DMS53 (cell line): Measurements from ENCODE around the gene TEX54.

Experiments
- DNase-seq: peaks from one replicate; lab custom pipeline; 2025; lab: John Stamatoyannopoulos, UW

The TEX54 gene

DNA sequence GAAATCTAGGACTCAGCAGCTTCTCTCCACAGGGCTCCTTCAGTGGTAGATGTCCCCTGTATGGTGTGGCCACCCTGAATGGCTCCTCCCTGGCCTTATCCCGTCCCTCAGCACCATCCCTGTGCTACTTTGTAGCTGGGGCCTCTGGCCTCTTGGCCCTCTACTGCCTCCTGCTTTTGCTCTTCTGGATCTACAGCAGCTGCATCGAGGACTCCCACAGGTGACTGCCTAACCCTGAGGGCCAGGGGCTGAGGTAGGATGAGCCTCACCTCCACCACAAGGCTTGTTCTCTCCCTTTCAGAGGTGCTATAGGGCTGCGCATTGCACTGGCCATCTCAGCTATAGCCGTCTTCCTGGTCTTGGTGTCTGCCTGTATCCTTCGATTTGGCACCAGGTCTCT is 43.6 kb downstream of the TEX54 start:
- peak; percentile 29 for DNase-seq

DNA sequence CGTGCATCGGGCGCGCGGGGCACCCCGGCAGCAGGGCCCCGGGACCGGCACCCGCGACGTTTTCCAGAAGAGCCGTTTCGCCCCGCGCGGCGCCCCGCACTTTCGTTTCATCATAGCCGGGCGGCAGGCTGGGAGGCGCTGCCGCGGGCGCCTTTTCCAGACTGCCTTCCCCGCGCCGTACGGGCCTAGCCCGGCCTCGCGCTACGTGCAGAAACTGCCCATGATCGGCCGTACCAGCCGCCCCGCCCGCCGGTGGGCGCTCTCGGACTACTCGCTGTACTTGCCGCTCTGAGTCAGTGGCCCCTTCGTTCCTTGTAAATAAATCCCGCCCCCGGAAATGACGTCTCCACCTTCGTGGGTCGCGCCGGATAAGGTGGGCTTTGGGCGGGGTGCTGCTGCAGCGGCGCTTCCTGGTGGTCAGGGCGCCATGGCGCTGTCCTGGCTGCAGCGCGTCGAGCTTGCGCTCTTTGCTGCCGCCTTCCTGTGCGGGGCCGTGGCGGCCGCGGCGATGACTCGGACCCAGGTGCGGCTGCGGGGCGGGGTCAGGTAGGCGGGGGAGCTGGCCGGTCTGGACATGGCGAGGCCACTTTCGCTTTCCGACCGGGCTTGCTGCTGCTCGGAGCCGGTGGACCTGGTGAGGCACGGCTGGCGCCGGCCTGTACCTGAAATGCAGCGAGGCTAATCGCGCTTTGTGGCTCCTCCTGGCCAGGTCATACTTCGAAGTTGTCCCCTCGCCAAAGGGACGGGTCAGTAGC is 45.5 kb downstream of the TEX54 start, which contains the start of gene TMEM179B:
TMEM179B (plus strand) TSS at position 398 of the 755 bp plus-strand sequence; CDS start at position 428, 30 bp downstream.
- peak; percentile 99 for DNase-seq

DNA sequence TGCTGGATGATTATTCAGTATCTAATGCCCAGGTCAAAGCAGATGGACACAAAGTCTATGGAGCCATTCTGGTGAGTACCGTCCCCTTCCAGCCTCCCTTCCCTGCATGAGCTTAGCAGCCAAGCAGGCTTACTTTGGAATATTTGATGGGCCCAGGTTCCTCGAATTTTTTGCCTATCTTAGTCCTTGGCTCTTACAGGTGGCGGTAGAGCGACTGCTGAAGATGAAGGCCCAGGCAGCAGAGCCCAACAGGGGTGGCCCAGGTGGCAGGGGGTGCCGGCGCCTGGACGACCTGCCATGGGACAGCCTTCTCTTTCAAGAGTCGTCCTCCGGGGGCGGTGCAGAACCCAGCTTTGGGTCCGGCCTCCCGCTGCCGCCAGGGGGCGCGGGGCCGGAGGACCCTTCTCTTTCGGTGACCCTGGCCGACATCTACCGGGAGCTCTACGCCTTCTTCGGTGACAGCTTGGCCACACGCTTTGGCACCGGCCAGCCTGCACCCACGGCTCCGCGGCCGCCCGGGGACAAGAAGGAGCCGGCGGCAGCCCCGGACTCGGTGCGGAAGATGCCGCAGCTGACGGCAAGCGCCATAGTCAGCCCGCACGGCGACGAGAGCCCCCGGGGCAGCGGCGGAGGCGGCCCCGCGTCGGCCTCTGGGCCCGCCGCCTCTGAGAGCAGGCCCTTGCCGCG is 46.2 kb downstream of the TEX54 start:
- peak; percentile 93 for DNase-seq

DNA sequence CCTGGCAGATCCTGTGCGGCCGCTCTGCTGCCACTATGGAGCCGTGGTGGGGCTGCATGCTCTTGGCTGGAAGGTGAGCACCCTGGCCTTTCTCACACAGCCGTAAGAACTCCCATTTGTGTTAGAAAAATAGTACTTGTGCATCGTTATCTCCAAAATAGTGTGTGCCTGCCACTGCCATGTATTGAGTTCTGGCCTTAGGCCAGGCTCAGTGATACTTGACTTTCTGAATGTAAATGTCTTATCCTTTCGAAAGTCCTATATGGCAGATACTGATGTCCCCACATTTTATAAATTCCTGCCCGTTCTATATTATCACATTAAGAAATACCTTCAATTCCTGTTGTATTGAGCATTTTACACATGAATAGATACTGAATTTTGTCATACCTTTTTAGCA is 49.9 kb downstream of the TEX54 start:
- DNase-seq: no peak
